CD4-positive, alpha-beta T cell treated with Interleukin-4 for 4 hours (primary cell): ENCODE results near the gene MMP2.
A peak's percentile ranks its signal among the peaks of the same experiment; 100 is the strongest.

Experiments used
- DNase-seq: peaks from one replicate; pipeline ENCODE4 v3.0.0-alpha.2; 2020

The MMP2 gene

GRCh38 chr16:55478827-55479429, at the start of gene MMP2:
MMP2 (plus strand) TSS chr16:55479198; CDS start chr16:55479480, 282 bp downstream.
- DNase-seq, result no peak

- DNase-seq, result no peak
These were observed 46.0 kb upstream of the MMP2 start for GRCh38 chr16:55433030-55433429.

- no peak for DNase-seq
These were observed 45.5 kb upstream of the MMP2 start for GRCh38 chr16:55433535-55433934.

- DNase-seq, result no peak
These were observed 45.0 kb upstream of the MMP2 start for GRCh38 chr16:55434000-55434399.

GRCh38 chr16:55435387-55435786, 43.6 kb upstream of the MMP2 start:
- no peak for DNase-seq

- DNase-seq, result no peak
These were observed 42.4 kb upstream of the MMP2 start for GRCh38 chr16:55436587-55436986.

GRCh38 chr16:55437625-55438024, 41.4 kb upstream of the MMP2 start:
- DNase-seq, result peak; percentile 3

GRCh38 chr16:55438281-55438680, 40.7 kb upstream of the MMP2 start:
- no peak for DNase-seq

GRCh38 chr16:55439101-55439690, 39.8 kb upstream of the MMP2 start:
- no peak for DNase-seq

- no peak for DNase-seq
These were observed 35.3 kb upstream of the MMP2 start for GRCh38 chr16:55443434-55444346.

- peak; percentile 18 for DNase-seq
These were observed 34.1 kb upstream of the MMP2 start for GRCh38 chr16:55444754-55445485.

- DNase-seq, result no peak
These were observed 31.8 kb upstream of the MMP2 start for GRCh38 chr16:55447231-55447630.

GRCh38 chr16:55452996-55453395, 26.0 kb upstream of the MMP2 start:
- no peak for DNase-seq

GRCh38 chr16:55453909-55454308, 25.1 kb upstream of the MMP2 start:
- no peak for DNase-seq

- no peak for DNase-seq
These were observed 24.1 kb upstream of the MMP2 start for GRCh38 chr16:55454861-55455260.

- no peak for DNase-seq
These were observed 16.8 kb upstream of the MMP2 start for GRCh38 chr16:55462241-55462640.

GRCh38 chr16:55464375-55464774, 14.6 kb upstream of the MMP2 start:
- DNase-seq, result no peak

GRCh38 chr16:55465077-55465896, 13.7 kb upstream of the MMP2 start:
- peak; percentile 75 for DNase-seq

GRCh38 chr16:55466209-55466608, 12.8 kb upstream of the MMP2 start:
- DNase-seq, result no peak

- DNase-seq, result no peak
These were observed 11.1 kb upstream of the MMP2 start for GRCh38 chr16:55467898-55468297.

- no peak for DNase-seq
These were observed 10.5 kb upstream of the MMP2 start for GRCh38 chr16:55468352-55468990.
